ENCODE measurements around the gene DHRS3. TPM values are rescaled to one million over a fixed set of nuclear protein-coding genes. Genes with fewer than 3 reads are reported as not detected.
A peak's percentile ranks its signal among the peaks of the same experiment; 100 is the strongest.

DHRS3 gene
- total RNA-seq, 1 experiment from 2014 or later: 37.7 TPM

DNA sequence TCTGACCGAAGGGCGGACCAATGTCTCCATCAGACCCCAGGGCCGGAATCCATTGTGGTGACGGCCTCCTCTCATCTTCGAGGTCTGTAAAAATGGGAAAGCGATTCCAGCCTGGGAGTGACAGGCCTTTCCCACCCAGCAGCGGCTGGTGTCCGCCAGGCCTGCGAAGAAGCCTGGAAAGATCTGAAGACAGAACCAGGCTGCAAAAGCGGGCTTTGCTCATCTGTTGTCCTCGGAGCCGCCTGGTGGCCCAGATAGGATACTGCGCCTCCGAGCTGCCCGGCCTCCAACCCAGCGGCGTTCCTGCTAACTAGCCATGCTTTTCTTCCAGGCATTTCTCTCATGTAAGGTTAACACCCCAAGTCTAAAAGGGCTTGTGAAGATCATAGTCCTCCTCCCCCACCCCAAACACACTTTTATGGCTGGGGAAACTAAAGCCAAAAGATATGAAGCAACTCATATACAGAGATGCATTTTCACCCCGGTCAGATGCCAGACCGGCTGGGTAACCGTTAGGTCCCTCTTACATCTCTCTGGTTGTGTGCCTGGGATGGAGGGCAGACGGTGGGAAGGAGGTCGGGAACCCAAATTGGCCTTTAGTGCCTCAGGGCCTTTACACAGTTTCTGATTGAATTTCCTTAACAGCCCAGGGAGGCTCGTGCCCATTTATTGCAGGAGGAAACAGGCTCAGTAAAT lies 1.9 kb upstream of the DHRS3 start:
- no peaks in the 10 kb centered on the region for H3K9me3 Mint-ChIP-seq
- ATAC-seq (peak; percentile 35), DNase-seq (ENCODE audit: low spot score) (peak; percentile 88)
- H3K27me3 Mint-ChIP-seq (ENCODE audit: low read depth): no peaks in the 10 kb centered on the region
- H3K4me1 Mint-ChIP-seq: peaks cover 53% of the 10 kb centered on the region
- no peak overlapping the region for H3K27ac Mint-ChIP-seq
- TF ChIP-seq, protein P1, sequence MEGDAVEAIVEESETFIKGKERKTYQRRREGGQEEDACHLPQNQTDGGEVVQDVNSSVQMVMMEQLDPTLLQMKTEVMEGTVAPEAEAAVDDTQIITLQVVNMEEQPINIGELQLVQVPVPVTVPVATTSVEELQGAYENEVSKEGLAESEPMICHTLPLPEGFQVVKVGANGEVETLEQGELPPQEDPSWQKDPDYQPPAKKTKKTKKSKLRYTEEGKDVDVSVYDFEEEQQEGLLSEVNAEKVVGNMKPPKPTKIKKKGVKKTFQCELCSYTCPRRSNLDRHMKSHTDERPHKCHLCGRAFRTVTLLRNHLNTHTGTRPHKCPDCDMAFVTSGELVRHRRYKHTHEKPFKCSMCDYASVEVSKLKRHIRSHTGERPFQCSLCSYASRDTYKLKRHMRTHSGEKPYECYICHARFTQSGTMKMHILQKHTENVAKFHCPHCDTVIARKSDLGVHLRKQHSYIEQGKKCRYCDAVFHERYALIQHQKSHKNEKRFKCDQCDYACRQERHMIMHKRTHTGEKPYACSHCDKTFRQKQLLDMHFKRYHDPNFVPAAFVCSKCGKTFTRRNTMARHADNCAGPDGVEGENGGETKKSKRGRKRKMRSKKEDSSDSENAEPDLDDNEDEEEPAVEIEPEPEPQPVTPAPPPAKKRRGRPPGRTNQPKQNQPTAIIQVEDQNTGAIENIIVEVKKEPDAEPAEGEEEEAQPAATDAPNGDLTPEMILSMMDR (IDR thresholded peaks at IDR 0.05): peak; percentile 93
- TF ChIP-seq, protein P2, sequence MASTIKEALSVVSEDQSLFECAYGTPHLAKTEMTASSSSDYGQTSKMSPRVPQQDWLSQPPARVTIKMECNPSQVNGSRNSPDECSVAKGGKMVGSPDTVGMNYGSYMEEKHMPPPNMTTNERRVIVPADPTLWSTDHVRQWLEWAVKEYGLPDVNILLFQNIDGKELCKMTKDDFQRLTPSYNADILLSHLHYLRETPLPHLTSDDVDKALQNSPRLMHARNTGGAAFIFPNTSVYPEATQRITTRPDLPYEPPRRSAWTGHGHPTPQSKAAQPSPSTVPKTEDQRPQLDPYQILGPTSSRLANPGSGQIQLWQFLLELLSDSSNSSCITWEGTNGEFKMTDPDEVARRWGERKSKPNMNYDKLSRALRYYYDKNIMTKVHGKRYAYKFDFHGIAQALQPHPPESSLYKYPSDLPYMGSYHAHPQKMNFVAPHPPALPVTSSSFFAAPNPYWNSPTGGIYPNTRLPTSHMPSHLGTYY (CRISPR knock-in tag; IDR thresholded peaks at IDR 0.05): no peak
- TF ChIP-seq GABPB1 (CRISPR knock-in tag; IDR thresholded peaks at IDR 0.05): 0 out of 2 replicates have a peak, but pooled peaks have one; percentile 9
- CTCF ChIA-PET: interaction anchor here (0.6 to 8.3 kb wide), 19 partner anchors 10 to 343 kb away, joined by 3 to 107 read pairs (median 5); partner anchors contain the start of gene AADACL4
- H3K4me3 Mint-ChIP-seq: peak overlapping the region; percentile 98
- H3K36me3 Mint-ChIP-seq: no peaks in the 10 kb centered on the region
- POLR2A ChIA-PET: interaction anchor here (6.0 kb wide), 1 partner anchor 24 kb away, joined by 60 read pairs; no protein-coding TSS in a partner anchor

DNA sequence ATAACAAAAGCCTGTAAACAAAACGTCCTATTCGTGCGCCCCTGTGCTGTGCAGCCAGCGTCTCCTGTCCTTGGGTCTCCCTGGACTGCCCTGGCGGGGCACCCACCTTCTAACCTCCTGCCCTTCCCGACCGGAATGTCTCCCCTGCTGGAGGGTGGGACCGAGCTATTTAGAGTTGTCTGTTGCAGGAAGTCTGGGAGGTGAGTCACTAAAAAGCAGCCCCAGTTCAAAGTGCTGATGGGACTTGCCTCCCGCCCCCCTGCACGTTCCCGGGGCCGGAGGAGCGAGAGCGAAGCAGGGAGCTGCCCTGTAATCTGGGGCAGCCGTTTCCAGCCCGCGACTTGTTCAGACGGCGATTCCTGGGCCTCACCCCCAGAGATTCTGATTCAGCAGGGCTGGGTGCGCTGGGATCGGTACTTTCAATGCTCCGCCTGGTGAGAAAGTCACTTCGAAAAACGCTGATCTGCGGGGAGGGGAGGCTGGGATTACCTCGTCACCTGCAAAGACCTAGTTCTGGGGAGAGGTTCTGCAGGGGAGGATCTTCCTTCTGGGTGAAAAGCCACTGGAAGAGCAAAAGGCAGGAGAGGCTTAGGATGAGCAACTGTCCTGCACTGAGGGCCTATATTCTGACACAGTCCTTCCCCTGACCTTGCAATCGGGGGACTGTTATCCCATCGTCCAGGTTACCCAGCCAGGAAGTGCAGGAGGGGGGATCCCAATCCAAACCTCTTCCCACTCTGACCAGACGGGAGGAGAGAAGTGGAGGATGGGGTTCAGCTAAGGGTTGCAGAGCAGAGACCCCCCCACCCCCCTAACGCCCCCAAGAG lies 1.2 kb upstream of the DHRS3 start:
- no peaks in the 10 kb centered on the region for H3K9me3 Mint-ChIP-seq
- peak overlapping the region; percentile 96 for H3K27ac Mint-ChIP-seq
- no peak for TF ChIP-seq CBFB (CRISPR knock-in tag; IDR thresholded peaks at IDR 0.05; ENCODE audit: low read depth)
- TF ChIP-seq ZNF138 (CRISPR knock-in tag; conservative IDR thresholded peaks at IDR 0.05): no peak
- TF ChIP-seq ZNF396 (CRISPR knock-in tag; IDR thresholded peaks at IDR 0.05; ENCODE audit: borderline replicate concordance): no peak
- TF ChIP-seq TP53 (CRISPR knock-in tag; IDR thresholded peaks at IDR 0.05): no peak
- TF ChIP-seq, protein P3, sequence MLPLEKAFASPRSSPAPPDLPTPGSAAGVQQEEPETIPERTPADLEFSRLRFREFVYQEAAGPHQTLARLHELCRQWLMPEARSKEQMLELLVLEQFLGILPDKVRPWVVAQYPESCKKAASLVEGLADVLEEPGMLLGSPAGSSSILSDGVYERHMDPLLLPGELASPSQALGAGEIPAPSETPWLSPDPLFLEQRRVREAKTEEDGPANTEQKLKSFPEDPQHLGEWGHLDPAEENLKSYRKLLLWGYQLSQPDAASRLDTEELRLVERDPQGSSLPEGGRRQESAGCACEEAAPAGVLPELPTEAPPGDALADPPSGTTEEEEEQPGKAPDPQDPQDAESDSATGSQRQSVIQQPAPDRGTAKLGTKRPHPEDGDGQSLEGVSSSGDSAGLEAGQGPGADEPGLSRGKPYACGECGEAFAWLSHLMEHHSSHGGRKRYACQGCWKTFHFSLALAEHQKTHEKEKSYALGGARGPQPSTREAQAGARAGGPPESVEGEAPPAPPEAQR (CRISPR knock-in tag; IDR thresholded peaks at IDR 0.05): no peak
- no peak for TF ChIP-seq CREB1 (CRISPR knock-in tag; IDR thresholded peaks at IDR 0.05)
- TF ChIP-seq ZNF423 (CRISPR knock-in tag; IDR thresholded peaks at IDR 0.05): no peak
- no peak for TF ChIP-seq NR1H2 (CRISPR knock-in tag; IDR thresholded peaks at IDR 0.05)
- TF ChIP-seq FOXP1 (CRISPR knock-in tag; IDR thresholded peaks at IDR 0.05; ENCODE audit: borderline replicate concordance): no peak
- TF ChIP-seq GTF2I (CRISPR knock-in tag; conservative IDR thresholded peaks at IDR 0.05): no peak
- peak; percentile 72 for TF ChIP-seq TEAD1 (CRISPR knock-in tag; IDR thresholded peaks at IDR 0.05)
- TF ChIP-seq, protein P4, sequence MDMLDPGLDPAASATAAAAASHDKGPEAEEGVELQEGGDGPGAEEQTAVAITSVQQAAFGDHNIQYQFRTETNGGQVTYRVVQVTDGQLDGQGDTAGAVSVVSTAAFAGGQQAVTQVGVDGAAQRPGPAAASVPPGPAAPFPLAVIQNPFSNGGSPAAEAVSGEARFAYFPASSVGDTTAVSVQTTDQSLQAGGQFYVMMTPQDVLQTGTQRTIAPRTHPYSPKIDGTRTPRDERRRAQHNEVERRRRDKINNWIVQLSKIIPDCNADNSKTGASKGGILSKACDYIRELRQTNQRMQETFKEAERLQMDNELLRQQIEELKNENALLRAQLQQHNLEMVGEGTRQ (CRISPR knock-in tag; IDR thresholded peaks at IDR 0.05): no peak
- TF ChIP-seq, protein P5, sequence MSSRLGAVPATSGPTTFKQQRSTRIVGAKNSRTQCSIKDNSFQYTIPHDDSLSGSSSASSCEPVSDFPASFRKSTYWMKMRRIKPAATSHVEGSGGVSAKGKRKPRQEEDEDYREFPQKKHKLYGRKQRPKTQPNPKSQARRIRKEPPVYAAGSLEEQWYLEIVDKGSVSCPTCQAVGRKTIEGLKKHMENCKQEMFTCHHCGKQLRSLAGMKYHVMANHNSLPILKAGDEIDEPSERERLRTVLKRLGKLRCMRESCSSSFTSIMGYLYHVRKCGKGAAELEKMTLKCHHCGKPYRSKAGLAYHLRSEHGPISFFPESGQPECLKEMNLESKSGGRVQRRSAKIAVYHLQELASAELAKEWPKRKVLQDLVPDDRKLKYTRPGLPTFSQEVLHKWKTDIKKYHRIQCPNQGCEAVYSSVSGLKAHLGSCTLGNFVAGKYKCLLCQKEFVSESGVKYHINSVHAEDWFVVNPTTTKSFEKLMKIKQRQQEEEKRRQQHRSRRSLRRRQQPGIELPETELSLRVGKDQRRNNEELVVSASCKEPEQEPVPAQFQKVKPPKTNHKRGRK (CRISPR knock-in tag; IDR thresholded peaks at IDR 0.05; ENCODE audit: borderline replicate concordance): no peak
- TF ChIP-seq, protein P6, sequence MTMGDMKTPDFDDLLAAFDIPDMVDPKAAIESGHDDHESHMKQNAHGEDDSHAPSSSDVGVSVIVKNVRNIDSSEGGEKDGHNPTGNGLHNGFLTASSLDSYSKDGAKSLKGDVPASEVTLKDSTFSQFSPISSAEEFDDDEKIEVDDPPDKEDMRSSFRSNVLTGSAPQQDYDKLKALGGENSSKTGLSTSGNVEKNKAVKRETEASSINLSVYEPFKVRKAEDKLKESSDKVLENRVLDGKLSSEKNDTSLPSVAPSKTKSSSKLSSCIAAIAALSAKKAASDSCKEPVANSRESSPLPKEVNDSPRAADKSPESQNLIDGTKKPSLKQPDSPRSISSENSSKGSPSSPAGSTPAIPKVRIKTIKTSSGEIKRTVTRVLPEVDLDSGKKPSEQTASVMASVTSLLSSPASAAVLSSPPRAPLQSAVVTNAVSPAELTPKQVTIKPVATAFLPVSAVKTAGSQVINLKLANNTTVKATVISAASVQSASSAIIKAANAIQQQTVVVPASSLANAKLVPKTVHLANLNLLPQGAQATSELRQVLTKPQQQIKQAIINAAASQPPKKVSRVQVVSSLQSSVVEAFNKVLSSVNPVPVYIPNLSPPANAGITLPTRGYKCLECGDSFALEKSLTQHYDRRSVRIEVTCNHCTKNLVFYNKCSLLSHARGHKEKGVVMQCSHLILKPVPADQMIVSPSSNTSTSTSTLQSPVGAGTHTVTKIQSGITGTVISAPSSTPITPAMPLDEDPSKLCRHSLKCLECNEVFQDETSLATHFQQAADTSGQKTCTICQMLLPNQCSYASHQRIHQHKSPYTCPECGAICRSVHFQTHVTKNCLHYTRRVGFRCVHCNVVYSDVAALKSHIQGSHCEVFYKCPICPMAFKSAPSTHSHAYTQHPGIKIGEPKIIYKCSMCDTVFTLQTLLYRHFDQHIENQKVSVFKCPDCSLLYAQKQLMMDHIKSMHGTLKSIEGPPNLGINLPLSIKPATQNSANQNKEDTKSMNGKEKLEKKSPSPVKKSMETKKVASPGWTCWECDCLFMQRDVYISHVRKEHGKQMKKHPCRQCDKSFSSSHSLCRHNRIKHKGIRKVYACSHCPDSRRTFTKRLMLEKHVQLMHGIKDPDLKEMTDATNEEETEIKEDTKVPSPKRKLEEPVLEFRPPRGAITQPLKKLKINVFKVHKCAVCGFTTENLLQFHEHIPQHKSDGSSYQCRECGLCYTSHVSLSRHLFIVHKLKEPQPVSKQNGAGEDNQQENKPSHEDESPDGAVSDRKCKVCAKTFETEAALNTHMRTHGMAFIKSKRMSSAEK (CRISPR knock-in tag; IDR thresholded peaks at IDR 0.05; ENCODE audit: borderline replicate concordance): no peak
- no peak for TF ChIP-seq CREM (CRISPR knock-in tag; IDR thresholded peaks at IDR 0.05)
- TF ChIP-seq KAT7 (CRISPR knock-in tag; IDR thresholded peaks at IDR 0.05; ENCODE audit: borderline replicate concordance): no peak
- TF ChIP-seq JUN (CRISPR knock-in tag; IDR thresholded peaks at IDR 0.05): no peak

More for the DNA sequence above, 1.2 kb upstream of the DHRS3 start:
- H3K36me3 Mint-ChIP-seq: no peaks in the 10 kb centered on the region
- POLR2A ChIA-PET: interaction anchor here (1.1 to 6.0 kb wide), 3 partner anchors 11 to 152 kb away, joined by 3 to 60 read pairs (median 5); no protein-coding TSS in a partner anchor
- ATAC-seq (peak; percentile 20), DNase-seq (ENCODE audit: low spot score) (peak; percentile 64)
- H3K4me3 Mint-ChIP-seq: peak overlapping the region; percentile 98
- H3K4me1 Mint-ChIP-seq: peaks cover 57% of the 10 kb centered on the region
- CTCF ChIA-PET: interaction anchor here (0.9 to 8.3 kb wide), 14 partner anchors 11 to 495 kb away, joined by 3 to 107 read pairs (median 10); no protein-coding TSS in a partner anchor
- no peaks in the 10 kb centered on the region for H3K27me3 Mint-ChIP-seq (ENCODE audit: low read depth)

All from WTC11 (cell line).